PC-9 (cell line): ENCODE data around the gene PCDHGA8. TPM values are rescaled to one million over a fixed set of nuclear protein-coding genes. Genes with fewer than 3 reads are reported as not detected.

Source experiments
- BruUV-seq: library from RNA; stranded (reverse); fragments of 400-500 nt; replicated peaks from 2 replicates; lab custom pipeline; 2021; lab: Mats Ljungman, UMichigan
- CTCF ChIA-PET: fragments of 300-600 bp; sonication (Branson Sonifier 250); formaldehyde crosslinking; loops from one replicate; lab custom pipeline; 2022; ENCODE audit warnings: antibody characterized with exemption; lab: Charles Lee
- POLR2A ChIA-PET: fragments of 300-600 bp; sonication (Branson Sonifier 250); formaldehyde crosslinking; loops from one replicate; lab custom pipeline; 2022; ENCODE audit warnings: antibody characterized with exemption; ENCODE audit not compliant: unreplicated experiment; lab: Charles Lee
- DNase-seq, 2 experiments: peaks; one replicate each; pipeline versions ENCODE4 v3.0.0 to v3.0.0-alpha.2; 2015 to 2022; ENCODE audit warnings: mixed read lengths in 1 of 2
- H2AFZ ChIP-seq: fragments of 200-600 bp; sonication (generic); 2 replicates; pipeline ENCODE4 v1.8.1; 2017; ENCODE audit warnings: antibody characterized with exemption
- H3F3A ChIP-seq: fragments of 200-600 bp; sonication (generic); 2 replicates; pipeline ENCODE4 v1.8.1; 2017; ENCODE audit warnings: antibody characterized with exemption, mild to moderate bottlenecking, low read depth; ENCODE audit not compliant: insufficient read depth
- H3K27ac ChIP-seq: fragments of 200-600 bp; sonication (generic); 2 replicates; pipeline ENCODE4 v1.6.1; 2016; ENCODE audit warnings: mixed run types
- H3K27me3 ChIP-seq: fragments of 200-600 bp; sonication (generic); 2 replicates; pipeline ENCODE4 v1.6.1; 2016; ENCODE audit warnings: low read depth, mixed run types; ENCODE audit not compliant: insufficient read depth
- H3K36me3 ChIP-seq: fragments of 200-600 bp; sonication (generic); 2 replicates; pipeline ENCODE4 v1.6.1; 2016; ENCODE audit warnings: low read depth, mixed run types
- H3K4me1 ChIP-seq: fragments of 200-600 bp; sonication (generic); replicated peaks from 2 replicates; pipeline ENCODE4 v1.6.1; 2016; ENCODE audit warnings: mixed run types; ENCODE audit not compliant: insufficient read depth
- H3K4me2 ChIP-seq: fragments of 200-600 bp; sonication (generic); 2 replicates; pipeline ENCODE4 v1.6.1; 2017; ENCODE audit warnings: mixed run types
- H3K4me3 ChIP-seq: fragments of 200-600 bp; sonication (generic); 2 replicates; pipeline ENCODE4 v1.6.1; 2016; ENCODE audit warnings: mixed run types
- H3K79me2 ChIP-seq: fragments of 200-600 bp; sonication (generic); 2 replicates; pipeline ENCODE4 v1.6.1; 2017; ENCODE audit warnings: low read depth, mixed run types
- H3K9me2 ChIP-seq: fragments of 200-600 bp; sonication (generic); 2 replicates; pipeline ENCODE4 v1.8.1; 2017; ENCODE audit warnings: mild to moderate bottlenecking; ENCODE audit not compliant: insufficient read depth
- H3K9me3 ChIP-seq: fragments of 200-600 bp; sonication (generic); 2 replicates; pipeline ENCODE4 v1.8.1; 2016; ENCODE audit warnings: low read depth; ENCODE audit not compliant: insufficient read depth
- H4K20me1 ChIP-seq: fragments of 200-600 bp; sonication (generic); 2 replicates; pipeline ENCODE4 v1.8.1; 2017; ENCODE audit not compliant: insufficient read depth
- CTCF ChIP-seq: fragments of 200-600 bp; sonication (generic); conservative IDR thresholded peaks from 2 replicates; pipeline ENCODE4 v1.6.1; 2017; ENCODE audit warnings: mixed run types, antibody characterized with exemption, mild to moderate bottlenecking, moderate library complexity
- EZH2 ChIP-seq: fragments of 200-600 bp; sonication (generic); IDR thresholded peaks from 2 replicates; pipeline ENCODE4 v1.8.0; 2017; ENCODE audit warnings: antibody characterized with exemption, low read depth
- intact Hi-C: fragments of 100-400 bp; cut with micrococcal nuclease; formaldehyde crosslinking; loops from one replicate; pipeline ENCODE4 v1.10.0; 2022; ENCODE audit not compliant: unreplicated experiment
- total RNA-seq: library from RNA; stranded (reverse); gene quantifications from 2 replicates; pipeline ENCODE4 v1.2.3, GENCODE V29; 2021

PCDHGA8 gene
- total RNA-seq, 1 experiment from 2014 or later, result not detected

- Histone ChIP-seq H3K27me3 (peaks cover 25% of the 10 kb centered on the region; the same call in 1 of the 2 replicates), H3K27ac (no peak within 1 kb of the TSS), H2AFZ (peak within 1 kb of the TSS; percentile 63; the same call in 1 of the 2 replicates), H3K4me2 (peak within 1 kb of the TSS; percentile 69), H3K79me2 (no peaks in the 10 kb centered on the region), H3K36me3 (no peaks in the 10 kb centered on the region), H3K9me3 (no peaks in the 10 kb centered on the region), H3K4me1 (no peaks in the 10 kb centered on the region), H3K9me2 (no peaks in the 10 kb centered on the region), H3K4me3 (peak within 1 kb of the TSS; percentile 50), H3F3A (no peaks in the 10 kb centered on the region), H4K20me1 (no peaks in the 10 kb centered on the region)
- TF ChIP-seq CTCF (peak; percentile 81), EZH2 (no peak)
- CTCF ChIA-PET, result interaction anchor here (0.6 to 1.8 kb wide), 9 partner anchors 63 to 832 kb away, joined by 3 to 12 read pairs (median 6); no protein-coding TSS in a partner anchor
- POLR2A ChIA-PET, result interaction anchor here (0.7 kb wide), 1 partner anchor 143 kb away, joined by 7 read pairs; no protein-coding TSS in a partner anchor
- DNase-seq, result peak; percentile 38 to 60
- no TSS peak for BruUV-seq
- intact Hi-C loops, result loop anchor here (1.0 kb wide), 1 partner anchor 103 kb away; no protein-coding TSS in a partner anchor
These were observed 28.5 kb downstream of the PCDHGA8 start, which contains the start of gene PCDHGA11 for GRCh38 chr5:141420855-141421488. PCDHGA11 (plus strand) TSS chr5:141421051; CDS start chr5:141421228, 177 bp downstream.

GRCh38 chr5:141421489-141421855 lies 29.0 kb downstream of the PCDHGA8 start:
- Histone ChIP-seq H3K4me1 (no peaks in the 10 kb centered on the region), H3K36me3 (no peaks in the 10 kb centered on the region), H4K20me1 (no peaks in the 10 kb centered on the region), H3K27ac (no peak overlapping the region), H3K79me2 (no peaks in the 10 kb centered on the region), H3K4me3 (peak overlapping the region; percentile 50), H2AFZ (peak overlapping the region; percentile 63; the same call in 1 of the 2 replicates), H3K9me2 (no peaks in the 10 kb centered on the region), H3K9me3 (no peaks in the 10 kb centered on the region), H3K4me2 (peak overlapping the region; percentile 69), H3K27me3 (peaks cover 30% of the 10 kb centered on the region), H3F3A (no peaks in the 10 kb centered on the region)
- DNase-seq, result no peak
- no peak for TF ChIP-seq CTCF
- no peak for TF ChIP-seq EZH2
- ChIA-PET CTCF (interaction anchor here (1.2 to 1.8 kb wide), 5 partner anchors 99 to 832 kb away, joined by 4 to 8 read pairs (median 7); no protein-coding TSS in a partner anchor), POLR2A (interaction anchor here (0.7 kb wide), 1 partner anchor 142 kb away, joined by 7 read pairs; no protein-coding TSS in a partner anchor)
- no TSS peak for BruUV-seq
- intact Hi-C loops, result no loop called here

GRCh38 chr5:141422742-141423291 lies 30.4 kb downstream of the PCDHGA8 start:
- DNase-seq, result no peak
- CTCF ChIA-PET, result no interaction called here
- no peaks in the 10 kb centered on the region for H3K9me3 ChIP-seq
- H3K9me2 ChIP-seq, result no peaks in the 10 kb centered on the region
- no peak overlapping the region for H3K4me2 ChIP-seq
- no peak overlapping the region for H2AFZ ChIP-seq
- peaks cover 38% of the 10 kb centered on the region for H3K27me3 ChIP-seq
- no peaks in the 10 kb centered on the region for H3K4me1 ChIP-seq
- TF ChIP-seq EZH2, result no peak
- no peak for TF ChIP-seq CTCF
- no peaks in the 10 kb centered on the region for H3K79me2 ChIP-seq
- intact Hi-C loops, result no loop called here
- BruUV-seq, result no TSS peak
- H4K20me1 ChIP-seq, result no peaks in the 10 kb centered on the region
- no peaks in the 10 kb centered on the region for H3F3A ChIP-seq
- H3K27ac ChIP-seq, result no peak overlapping the region
- no peaks in the 10 kb centered on the region for H3K36me3 ChIP-seq
- H3K4me3 ChIP-seq, result no peak overlapping the region
- POLR2A ChIA-PET, result no interaction called here
